ENCODE data around the gene MFN2. TPM values are rescaled to one million over a fixed set of nuclear protein-coding genes. Genes with fewer than 3 reads are reported as not detected.

MFN2 gene
- total and polyA plus RNA-seq, 7 donors, result 33.0 to 121 (median 83.9) TPM

GRCh38 chr1:12046749-12047119 lies 66.5 kb downstream of the MFN2 start:
- no peak overlapping the region for H3K27ac ChIP-seq
- WGBS, 2 donors, result 71 to 79% methylated on average over 6 of the region's 6 CpGs
- DNase-seq, result no peak
- no peaks in the 10 kb centered on the region for H3K27me3 ChIP-seq
- H3K4me1 ChIP-seq, result peaks cover 0 to 2% (median 1%) of the 10 kb centered on the region in 4 donors
- H3K4me3 ChIP-seq, result no peak overlapping the region
- H3K36me3 ChIP-seq, result no peaks in the 10 kb centered on the region
- intact Hi-C loops (cut with DNase I), result no loop called here
- TF ChIP-seq EP300 (IDR thresholded peaks at IDR 0.05), result no peak
- TF ChIP-seq CTCF (IDR thresholded peaks at IDR 0.05), result no peak
- no peak for TF ChIP-seq POLR2A (IDR thresholded peaks at IDR 0.05)
- no peak for TF ChIP-seq POLR2AphosphoS5 (IDR thresholded peaks at IDR 0.05)
- no peaks in the 10 kb centered on the region for H3K9me3 ChIP-seq

- Histone ChIP-seq H3K27me3 (no peaks in the 10 kb centered on the region), H3K4me3 (no peak overlapping the region), H3K9me3 (no peaks in the 10 kb centered on the region), H3K4me1 (peaks cover 0 to 8% (median 7%) of the 10 kb centered on the region in 4 donors), H3K36me3 (no peaks in the 10 kb centered on the region), H3K27ac (no peak overlapping the region)
- intact Hi-C loops (cut with DNase I), result no loop called here
- DNase-seq, result no peak
- TF ChIP-seq EP300 (IDR thresholded peaks at IDR 0.05), result no peak
- TF ChIP-seq POLR2AphosphoS5 (IDR thresholded peaks at IDR 0.05), result no peak
- TF ChIP-seq POLR2A (IDR thresholded peaks at IDR 0.05), result no peak
- TF ChIP-seq CTCF (IDR thresholded peaks at IDR 0.05), result no peak
- WGBS, 2 donors, result 47 to 65% methylated on average over 18 of the region's 18 CpGs
Observed at GRCh38 chr1:12047120-12047876, 67.1 kb downstream of the MFN2 start.

- H3K9me3 ChIP-seq, result no peaks in the 10 kb centered on the region
- no peaks in the 10 kb centered on the region for H3K36me3 ChIP-seq
- no peak overlapping the region for H3K4me3 ChIP-seq
- DNase-seq, result no peak
- H3K27ac ChIP-seq, result no peak overlapping the region
- intact Hi-C loops (cut with DNase I), result no loop called here
- peaks cover 0 to 18% (median 14%) of the 10 kb centered on the region in 4 donors for H3K4me1 ChIP-seq
- WGBS, 2 donors, result 49 to 80% methylated on average over 2 of the region's 2 CpGs
- no peaks in the 10 kb centered on the region for H3K27me3 ChIP-seq
- TF ChIP-seq POLR2A (IDR thresholded peaks at IDR 0.05), result no peak
- no peak for TF ChIP-seq POLR2AphosphoS5 (IDR thresholded peaks at IDR 0.05)
- no peak for TF ChIP-seq EP300 (IDR thresholded peaks at IDR 0.05)
- no peak for TF ChIP-seq CTCF (IDR thresholded peaks at IDR 0.05)
Observed at GRCh38 chr1:12048372-12048771, 68.1 kb downstream of the MFN2 start.

- no peak overlapping the region for H3K4me3 ChIP-seq
- H3K36me3 ChIP-seq, result no peaks in the 10 kb centered on the region
- H3K27ac ChIP-seq, result no peak overlapping the region
- TF ChIP-seq POLR2AphosphoS5 (IDR thresholded peaks at IDR 0.05) (no peak), EP300 (IDR thresholded peaks at IDR 0.05) (no peak), CTCF (IDR thresholded peaks at IDR 0.05) (no peak), POLR2A (IDR thresholded peaks at IDR 0.05) (no peak)
- intact Hi-C loops (cut with DNase I), result no loop called here
- WGBS, 2 donors, result 34 to 72% methylated on average over 4 of the region's 4 CpGs
- H3K27me3 ChIP-seq, result no peaks in the 10 kb centered on the region
- no peak for DNase-seq
- peaks cover 0 to 26% (median 18%) of the 10 kb centered on the region in 4 donors for H3K4me1 ChIP-seq
- no peaks in the 10 kb centered on the region for H3K9me3 ChIP-seq
Observed at GRCh38 chr1:12049616-12050015, 69.4 kb downstream of the MFN2 start.
